ENCODE measurements around the gene PRKG1.

- TF ChIP-seq CTCF (IDR thresholded peaks at IDR 0.05), result no peak
- no peak for TF ChIP-seq POLR2A (IDR thresholded peaks at IDR 0.05)
Observed at GRCh38 chr10:51585742-51586141, 511.5 kb downstream of the PRKG1 start.
